ACHN (cell line): Measurements from ENCODE around the gene ATF6.

Experiments used
- DNase-seq: peaks from one replicate; pipeline ENCODE4 v3.0.0-alpha.2; 2015
- in situ Hi-C: cut with HindIII; loops from 2 replicates; pipeline ENCODE4 v1.10.0; 2017; ENCODE audit warnings: low sequenced_read_pairs, low pct_ligation_motif_present, low pct_unique_long_range_greater_than_20kb

ATF6 gene

GRCh38 chr1:161855260-161855659 lies 89.1 kb downstream of the ATF6 start:
- DNase-seq: no peak
- in situ Hi-C loops: no loop called here

GRCh38 chr1:161858271-161858670 lies 92.2 kb downstream of the ATF6 start:
- DNase-seq: no peak
- in situ Hi-C loops: no loop called here

GRCh38 chr1:161863549-161863948 lies 97.4 kb downstream of the ATF6 start:
- in situ Hi-C loops: no loop called here
- no peak for DNase-seq

GRCh38 chr1:161864577-161864976 lies 98.5 kb downstream of the ATF6 start:
- in situ Hi-C loops: no loop called here
- DNase-seq: peak; percentile 37

- DNase-seq: no peak
- in situ Hi-C loops: no loop called here
Observed at GRCh38 chr1:161866241-161866640, 100.1 kb downstream of the ATF6 start.

GRCh38 chr1:161868832-161869231 lies 102.7 kb downstream of the ATF6 start:
- in situ Hi-C loops: no loop called here
- no peak for DNase-seq

GRCh38 chr1:161869291-161869690 lies 103.2 kb downstream of the ATF6 start:
- no peak for DNase-seq
- in situ Hi-C loops: no loop called here

GRCh38 chr1:161872506-161872905 lies 106.4 kb downstream of the ATF6 start:
- in situ Hi-C loops: no loop called here
- DNase-seq: no peak

GRCh38 chr1:161879261-161879660 lies 113.1 kb downstream of the ATF6 start:
- in situ Hi-C loops: no loop called here
- no peak for DNase-seq

- in situ Hi-C loops: no loop called here
- no peak for DNase-seq
Observed at GRCh38 chr1:161884475-161884874, 118.4 kb downstream of the ATF6 start.

- in situ Hi-C loops: no loop called here
- peak; percentile 13 for DNase-seq
Observed at GRCh38 chr1:161885003-161885402, 118.9 kb downstream of the ATF6 start.

GRCh38 chr1:161885759-161886158 lies 119.6 kb downstream of the ATF6 start:
- in situ Hi-C loops: no loop called here
- DNase-seq: no peak

- no peak for DNase-seq
- in situ Hi-C loops: no loop called here
Observed at GRCh38 chr1:161886589-161886988, 120.5 kb downstream of the ATF6 start.

GRCh38 chr1:161887730-161888287 lies 121.7 kb downstream of the ATF6 start:
- in situ Hi-C loops: no loop called here

GRCh38 chr1:161890574-161890973 lies 124.5 kb downstream of the ATF6 start:
- in situ Hi-C loops: no loop called here
- no peak for DNase-seq

More at GRCh38 chr1:161887730-161888287, 121.7 kb downstream of the ATF6 start:
- DNase-seq: no peak

GRCh38 chr1:161899091-161899490 lies 133.0 kb downstream of the ATF6 start:
- in situ Hi-C loops: no loop called here
- no peak for DNase-seq

GRCh38 chr1:161900160-161900559 lies 134.0 kb downstream of the ATF6 start:
- in situ Hi-C loops: no loop called here
- DNase-seq: no peak

GRCh38 chr1:161902182-161902581 lies 136.1 kb downstream of the ATF6 start:
- DNase-seq: peak; percentile 24
- in situ Hi-C loops: no loop called here

- in situ Hi-C loops: no loop called here
- peak; percentile 57 for DNase-seq
Observed at GRCh38 chr1:161905269-161905884, 139.3 kb downstream of the ATF6 start.

GRCh38 chr1:161907265-161907664 lies 141.1 kb downstream of the ATF6 start:
- no peak for DNase-seq
- in situ Hi-C loops: no loop called here
